HG03064 (cell line): ENCODE results near the gene BCAS4.

Experiments used
- ATAC-seq: cut with Tn5 transposase; IDR thresholded peaks from one replicate; pipeline ENCODE4 v1.9.1; 2021; ENCODE audit warnings: low read depth; ENCODE audit not compliant: unreplicated experiment

The BCAS4 gene

GRCh38 chr20:50898475-50898874 lies 103.6 kb downstream of the BCAS4 start:
- ATAC-seq: no peak

GRCh38 chr20:50900261-50900660 lies 105.4 kb downstream of the BCAS4 start:
- ATAC-seq: no peak

- no peak for ATAC-seq
Measured at GRCh38 chr20:50901301-50901700, 106.4 kb downstream of the BCAS4 start.

GRCh38 chr20:50903353-50904051 lies 108.6 kb downstream of the BCAS4 start:
- no peak for ATAC-seq

GRCh38 chr20:50904067-50904570 lies 109.3 kb downstream of the BCAS4 start:
- no peak for ATAC-seq

GRCh38 chr20:50909413-50909812 lies 114.6 kb downstream of the BCAS4 start:
- no peak for ATAC-seq

- no peak for ATAC-seq
Measured at GRCh38 chr20:50911030-50911429, 116.2 kb downstream of the BCAS4 start.

GRCh38 chr20:50911716-50912115 lies 116.9 kb downstream of the BCAS4 start:
- ATAC-seq: peak; percentile 58

GRCh38 chr20:50913690-50914375 lies 119.0 kb downstream of the BCAS4 start:
- ATAC-seq: no peak

GRCh38 chr20:50915424-50915823 lies 120.6 kb downstream of the BCAS4 start:
- no peak for ATAC-seq

GRCh38 chr20:50916257-50916656 lies 121.4 kb downstream of the BCAS4 start:
- no peak for ATAC-seq

- no peak for ATAC-seq
Measured at GRCh38 chr20:50916934-50917333, 122.1 kb downstream of the BCAS4 start.

GRCh38 chr20:50918403-50918802 lies 123.5 kb downstream of the BCAS4 start:
- no peak for ATAC-seq

- no peak for ATAC-seq
Measured at GRCh38 chr20:50919567-50919966, 124.7 kb downstream of the BCAS4 start.

GRCh38 chr20:50920997-50921396 lies 126.1 kb downstream of the BCAS4 start:
- ATAC-seq: no peak

GRCh38 chr20:50921803-50922501 lies 127.1 kb downstream of the BCAS4 start:
- no peak for ATAC-seq

- ATAC-seq: no peak
Measured at GRCh38 chr20:50924261-50924920, 129.5 kb downstream of the BCAS4 start.

GRCh38 chr20:50926530-50926929 lies 131.7 kb downstream of the BCAS4 start:
- ATAC-seq: no peak
